ENCODE measurements around the gene C1QTNF4. TPM values are rescaled to one million over a fixed set of nuclear protein-coding genes. Genes with fewer than 3 reads are reported as not detected.
A peak's percentile ranks its signal among the peaks of the same experiment; 100 is the strongest.

The C1QTNF4 gene
- total and polyA plus RNA-seq, 10 of the 15 experiments (the other 5 are each of a cell fraction or from before 2014, with no cell fraction given), result 0.06 TPM; not detected in 9

DNA sequence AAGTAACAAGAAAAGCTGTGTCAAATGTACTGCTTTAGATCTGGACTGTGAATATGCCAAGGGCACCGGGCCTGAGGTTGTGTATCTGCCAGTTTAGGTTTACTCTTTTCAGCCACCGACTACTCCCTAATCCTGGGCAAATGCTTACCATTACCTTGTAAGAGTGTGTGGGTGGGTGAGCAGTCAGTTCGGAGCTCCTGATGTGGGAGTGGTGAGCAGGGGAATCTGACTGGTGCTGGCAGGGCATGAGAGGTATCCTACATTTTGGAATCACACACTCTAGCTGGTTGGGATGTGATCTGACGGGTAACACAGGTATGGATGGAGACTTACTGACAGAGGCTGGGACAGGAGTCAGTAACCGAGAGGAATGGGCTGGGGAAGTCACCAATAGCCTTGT lies 10.4 kb downstream of the C1QTNF4 start (continued):
- TF ChIP-seq, protein P1, sequence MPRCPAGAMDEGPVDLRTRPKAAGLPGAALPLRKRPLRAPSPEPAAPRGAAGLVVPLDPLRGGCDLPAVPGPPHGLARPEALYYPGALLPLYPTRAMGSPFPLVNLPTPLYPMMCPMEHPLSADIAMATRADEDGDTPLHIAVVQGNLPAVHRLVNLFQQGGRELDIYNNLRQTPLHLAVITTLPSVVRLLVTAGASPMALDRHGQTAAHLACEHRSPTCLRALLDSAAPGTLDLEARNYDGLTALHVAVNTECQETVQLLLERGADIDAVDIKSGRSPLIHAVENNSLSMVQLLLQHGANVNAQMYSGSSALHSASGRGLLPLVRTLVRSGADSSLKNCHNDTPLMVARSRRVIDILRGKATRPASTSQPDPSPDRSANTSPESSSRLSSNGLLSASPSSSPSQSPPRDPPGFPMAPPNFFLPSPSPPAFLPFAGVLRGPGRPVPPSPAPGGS (IDR thresholded peaks at IDR 0.05; ENCODE audit: borderline replicate concordance, insufficient read depth, low read depth, low read length, poor library complexity, severe bottlenecking), result no peak
- TF ChIP-seq RELA (IDR thresholded peaks at IDR 0.05; ENCODE audit: borderline replicate concordance, partially characterized antibody) (no peak), PML (IDR thresholded peaks at IDR 0.05; ENCODE audit: low read length) (no peak), GATAD2B (conservative IDR thresholded peaks at IDR 0.05; ENCODE audit: low read depth) (no peak)
- TF ChIP-seq, protein P2, sequence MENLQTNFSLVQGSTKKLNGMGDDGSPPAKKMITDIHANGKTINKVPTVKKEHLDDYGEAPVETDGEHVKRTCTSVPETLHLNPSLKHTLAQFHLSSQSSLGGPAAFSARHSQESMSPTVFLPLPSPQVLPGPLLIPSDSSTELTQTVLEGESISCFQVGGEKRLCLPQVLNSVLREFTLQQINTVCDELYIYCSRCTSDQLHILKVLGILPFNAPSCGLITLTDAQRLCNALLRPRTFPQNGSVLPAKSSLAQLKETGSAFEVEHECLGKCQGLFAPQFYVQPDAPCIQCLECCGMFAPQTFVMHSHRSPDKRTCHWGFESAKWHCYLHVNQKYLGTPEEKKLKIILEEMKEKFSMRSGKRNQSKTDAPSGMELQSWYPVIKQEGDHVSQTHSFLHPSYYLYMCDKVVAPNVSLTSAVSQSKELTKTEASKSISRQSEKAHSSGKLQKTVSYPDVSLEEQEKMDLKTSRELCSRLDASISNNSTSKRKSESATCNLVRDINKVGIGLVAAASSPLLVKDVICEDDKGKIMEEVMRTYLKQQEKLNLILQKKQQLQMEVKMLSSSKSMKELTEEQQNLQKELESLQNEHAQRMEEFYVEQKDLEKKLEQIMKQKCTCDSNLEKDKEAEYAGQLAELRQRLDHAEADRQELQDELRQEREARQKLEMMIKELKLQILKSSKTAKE (IDR thresholded peaks at IDR 0.05; ENCODE audit: low read depth, poor library complexity, severe bottlenecking), result no peak

DNA sequence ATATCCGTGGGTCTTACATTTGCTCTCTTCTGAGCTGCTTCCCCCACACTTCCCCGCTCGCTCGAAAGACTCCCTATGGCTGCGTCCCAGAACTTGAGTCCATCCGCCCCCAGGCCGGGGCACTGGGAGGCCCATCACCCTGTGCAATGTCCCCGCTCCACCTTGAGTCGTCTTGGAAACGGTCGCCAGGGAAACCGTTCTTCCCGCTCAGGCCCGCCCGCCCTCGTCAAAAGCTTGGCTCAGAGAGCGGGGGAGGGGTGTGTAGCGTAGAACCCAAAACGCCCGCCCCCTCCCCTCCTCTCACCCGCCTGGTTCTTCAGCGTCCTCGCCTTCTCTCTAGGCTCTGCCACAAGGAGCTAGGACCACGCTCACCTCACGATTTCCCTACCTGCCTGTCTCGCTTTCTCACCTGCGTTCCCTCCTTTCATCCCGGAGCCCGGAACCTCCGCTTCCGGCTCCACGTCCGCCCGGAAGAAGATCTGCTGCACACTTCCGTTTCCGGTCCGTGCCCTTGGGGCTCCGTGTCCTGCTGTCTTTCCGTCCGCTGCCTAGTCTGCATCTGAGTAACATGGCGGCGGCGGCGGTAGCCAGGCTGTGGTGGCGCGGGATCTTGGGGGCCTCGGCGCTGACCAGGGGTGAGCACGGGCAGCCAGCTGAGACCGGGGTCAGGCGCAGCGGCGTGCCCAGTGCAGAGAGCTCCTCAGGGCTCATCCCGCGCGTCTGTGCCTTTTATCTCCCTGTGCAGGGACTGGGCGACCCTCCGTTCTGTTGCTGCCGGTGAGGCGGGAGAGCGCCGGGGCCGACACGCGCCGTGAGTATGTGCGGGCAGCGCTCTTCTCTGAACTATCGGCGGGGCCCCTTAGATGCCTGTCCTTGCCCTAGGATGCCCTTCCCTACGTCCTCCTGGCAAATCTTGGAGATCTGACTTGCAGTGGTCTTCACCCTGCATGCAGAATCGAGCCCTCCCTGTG lies 15.4 kb downstream of the C1QTNF4 start, which contains the start of the genes KBTBD4 and NDUFS3:
Gene KBTBD4 (minus strand): TSS at position 447 of the 971 bp plus-strand sequence. CDS start 19 bp downstream, at position 428.
Gene NDUFS3 (plus strand): TSS at position 551 of the 971 bp plus-strand sequence. CDS start 18 bp downstream, at position 569.
- peaks cover 12% of the 10 kb centered on the region for H3K4me1 ChIP-seq (ENCODE audit: control insufficient read depth, insufficient read depth, low read length)
- peak within 1 kb of the TSS; percentile 94 for H2AFZ ChIP-seq (ENCODE audit: control insufficient read depth, low read depth, low read length)
- ATAC-seq (peak; percentile 96), FAIRE-seq (peak; percentile 94), DNase-seq (ENCODE audit: low read depth, low spot score) (peak; percentile 71)
- in situ Hi-C loops (cut with MboI), result no loop called here
- peak within 1 kb of the TSS; percentile 90 for H3K4me3 ChIP-seq
- H3K4me2 ChIP-seq (ENCODE audit: control insufficient read depth, insufficient read depth), result peak within 1 kb of the TSS; percentile 88
- WGBS (ENCODE audit: insufficient coverage, insufficient replicate concordance, low lambda C conversion rate, missing lambda C conversion rate), result under 1% methylated on average over 64 of the region's 72 CpGs
- ChIA-PET POLR2A (interaction anchor here (0.7 to 2.4 kb wide), 8 partner anchors 11 to 186 kb away, joined by 3 to 16 read pairs (median 4); partner anchors contain the start of gene PTPMT1), SMC1A (ENCODE audit: uncharacterized antibody, unreplicated experiment) (interaction anchor here (0.6 to 2.5 kb wide), 9 partner anchors 12 to 137 kb away, joined by 3 to 9 read pairs (median 4); partner anchors contain the start of genes AGBL2 and CELF1), RAD21 (ENCODE audit: unreplicated experiment) (interaction anchor here (0.5 to 2.6 kb wide), 7 partner anchors 12 to 269 kb away, joined by 3 to 5 read pairs (median 4); partner anchors contain the start of gene NUP160), CTCF (interaction anchor here (1.0 to 1.3 kb wide), 3 partner anchors 13 to 81 kb away, joined by 3 to 4 read pairs (median 3); partner anchors contain the start of gene PTPMT1)
- no peaks in the 10 kb centered on the region for H3K27me3 ChIP-seq (replicated peaks in 1 of 2; ENCODE audit: control insufficient read depth in 2 of 2, insufficient read depth in 2 of 2, low read length in 1 of 2)
- H3K27ac ChIP-seq (ENCODE audit: control insufficient read depth, insufficient read depth), result peak within 1 kb of the TSS; percentile 70
- H4K20me1 ChIP-seq (ENCODE audit: control insufficient read depth, insufficient read depth), result no peaks in the 10 kb centered on the region
- H3K79me2 ChIP-seq (ENCODE audit: control insufficient read depth, insufficient read depth, low read length), result peaks cover 36% of the 10 kb centered on the region
- peaks cover 3 to 25% of the 10 kb centered on the region in 2 experiments for H3K36me3 ChIP-seq (ENCODE audit: control insufficient read depth in 2 of 2, insufficient read depth in 2 of 2, low read length in 1 of 2)
- intact Hi-C loops (cut with micrococcal nuclease; ENCODE audit: unreplicated experiment), result no loop called here
- TSS peak; percentile 83 for BruUV-seq (replicated peaks)
- peak within 1 kb of the TSS; percentile 82 for H3K9ac ChIP-seq (ENCODE audit: control insufficient read depth, insufficient read depth, low read length)
- no peaks in the 10 kb centered on the region for H3K9me3 ChIP-seq (replicated peaks; ENCODE audit: control insufficient read depth, insufficient read depth, low read length)
- TF ChIP-seq, protein P3, sequence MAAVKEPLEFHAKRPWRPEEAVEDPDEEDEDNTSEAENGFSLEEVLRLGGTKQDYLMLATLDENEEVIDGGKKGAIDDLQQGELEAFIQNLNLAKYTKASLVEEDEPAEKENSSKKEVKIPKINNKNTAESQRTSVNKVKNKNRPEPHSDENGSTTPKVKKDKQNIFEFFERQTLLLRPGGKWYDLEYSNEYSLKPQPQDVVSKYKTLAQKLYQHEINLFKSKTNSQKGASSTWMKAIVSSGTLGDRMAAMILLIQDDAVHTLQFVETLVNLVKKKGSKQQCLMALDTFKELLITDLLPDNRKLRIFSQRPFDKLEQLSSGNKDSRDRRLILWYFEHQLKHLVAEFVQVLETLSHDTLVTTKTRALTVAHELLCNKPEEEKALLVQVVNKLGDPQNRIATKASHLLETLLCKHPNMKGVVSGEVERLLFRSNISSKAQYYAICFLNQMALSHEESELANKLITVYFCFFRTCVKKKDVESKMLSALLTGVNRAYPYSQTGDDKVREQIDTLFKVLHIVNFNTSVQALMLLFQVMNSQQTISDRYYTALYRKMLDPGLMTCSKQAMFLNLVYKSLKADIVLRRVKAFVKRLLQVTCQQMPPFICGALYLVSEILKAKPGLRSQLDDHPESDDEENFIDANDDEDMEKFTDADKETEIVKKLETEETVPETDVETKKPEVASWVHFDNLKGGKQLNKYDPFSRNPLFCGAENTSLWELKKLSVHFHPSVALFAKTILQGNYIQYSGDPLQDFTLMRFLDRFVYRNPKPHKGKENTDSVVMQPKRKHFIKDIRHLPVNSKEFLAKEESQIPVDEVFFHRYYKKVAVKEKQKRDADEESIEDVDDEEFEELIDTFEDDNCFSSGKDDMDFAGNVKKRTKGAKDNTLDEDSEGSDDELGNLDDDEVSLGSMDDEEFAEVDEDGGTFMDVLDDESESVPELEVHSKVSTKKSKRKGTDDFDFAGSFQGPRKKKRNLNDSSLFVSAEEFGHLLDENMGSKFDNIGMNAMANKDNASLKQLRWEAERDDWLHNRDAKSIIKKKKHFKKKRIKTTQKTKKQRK (IDR thresholded peaks at IDR 0.05; ENCODE audit: low read depth, low read length), result peak; percentile 59; the same call in 1 of the 2 replicates
- TF ChIP-seq MEF2A (IDR thresholded peaks at IDR 0.05; ENCODE audit: insufficient read depth, low read depth, low read length) (peak; percentile 81), EP300 (IDR thresholded peaks at IDR 0.05; ENCODE audit: borderline replicate concordance in 1 of 2, control insufficient read depth in 1 of 2, low read depth in 2 of 2, low read length in 2 of 2) (peak in 1 of 2 experiments; percentile 53; a peak in 1 of 4 replicates), SRF (IDR thresholded peaks at IDR 0.05; ENCODE audit: low read depth in 2 of 2, low read length in 2 of 2) (peak; percentile 69 to 94)
- TF ChIP-seq, protein P4, sequence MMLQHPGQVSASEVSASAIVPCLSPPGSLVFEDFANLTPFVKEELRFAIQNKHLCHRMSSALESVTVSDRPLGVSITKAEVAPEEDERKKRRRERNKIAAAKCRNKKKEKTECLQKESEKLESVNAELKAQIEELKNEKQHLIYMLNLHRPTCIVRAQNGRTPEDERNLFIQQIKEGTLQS (IDR thresholded peaks at IDR 0.05; ENCODE audit: borderline replicate concordance, extremely low read depth, low read depth, low read length), result no peak
